ENCODE results near the gene CROCC2. TPM values are rescaled to one million over a fixed set of nuclear protein-coding genes. Genes with fewer than 3 reads are reported as not detected.
A peak's percentile ranks its signal among the peaks of the same experiment; 100 is the strongest.

The CROCC2 gene
- total RNA-seq, 4 donors from 2014 or later, result 0.27 to 0.83 TPM; not detected in 2

DNA sequence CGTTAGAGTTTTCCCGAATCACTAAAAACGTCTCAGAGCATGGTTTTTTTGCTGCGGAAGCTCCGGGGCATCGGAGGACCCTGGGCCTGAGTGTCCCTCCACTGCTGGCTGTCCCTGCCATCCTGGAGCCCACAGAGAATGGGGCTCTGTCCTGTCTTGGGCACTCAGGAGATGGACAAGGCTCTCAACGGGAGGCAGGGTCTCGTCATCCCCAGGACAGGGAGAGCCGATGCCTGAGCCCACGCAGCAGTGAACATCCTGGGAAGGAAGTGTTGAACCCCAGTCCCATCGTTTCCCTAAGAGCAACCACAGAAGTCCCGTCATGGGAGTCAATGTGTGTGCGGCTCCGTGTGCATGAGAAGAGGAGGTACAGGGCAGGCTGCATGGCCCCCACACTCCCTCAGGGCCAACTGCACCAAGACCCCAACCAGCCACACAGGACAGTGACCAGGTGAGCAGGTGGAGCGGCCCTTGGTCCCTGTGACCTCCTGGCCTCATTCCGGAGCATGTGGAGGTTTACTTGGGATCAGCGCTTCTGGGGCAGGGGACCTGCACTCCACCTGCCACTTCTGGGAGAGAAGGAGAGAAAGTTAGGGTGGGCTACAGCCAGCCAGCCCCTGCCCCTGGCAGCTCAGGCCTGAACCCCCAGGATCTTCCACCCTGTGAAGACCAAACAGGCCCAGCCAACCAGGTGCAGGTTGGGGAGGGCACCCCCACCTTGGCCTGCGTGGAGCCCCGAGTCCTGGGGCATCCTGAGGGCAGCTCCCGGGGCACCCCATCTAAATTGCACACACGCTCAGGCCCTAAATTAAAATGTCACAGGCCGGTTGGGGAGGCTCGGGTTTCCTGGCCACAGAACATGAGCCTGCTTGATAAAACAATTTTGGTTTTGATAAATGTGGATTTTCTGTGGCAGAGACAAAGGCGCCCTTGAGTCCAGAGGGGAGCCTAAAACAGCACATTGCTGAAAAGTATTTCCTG lies 89.2 kb downstream of the CROCC2 start:
- TF ChIP-seq POLR2A (IDR thresholded peaks at IDR 0.05), result no peak
- TF ChIP-seq, protein P1, sequence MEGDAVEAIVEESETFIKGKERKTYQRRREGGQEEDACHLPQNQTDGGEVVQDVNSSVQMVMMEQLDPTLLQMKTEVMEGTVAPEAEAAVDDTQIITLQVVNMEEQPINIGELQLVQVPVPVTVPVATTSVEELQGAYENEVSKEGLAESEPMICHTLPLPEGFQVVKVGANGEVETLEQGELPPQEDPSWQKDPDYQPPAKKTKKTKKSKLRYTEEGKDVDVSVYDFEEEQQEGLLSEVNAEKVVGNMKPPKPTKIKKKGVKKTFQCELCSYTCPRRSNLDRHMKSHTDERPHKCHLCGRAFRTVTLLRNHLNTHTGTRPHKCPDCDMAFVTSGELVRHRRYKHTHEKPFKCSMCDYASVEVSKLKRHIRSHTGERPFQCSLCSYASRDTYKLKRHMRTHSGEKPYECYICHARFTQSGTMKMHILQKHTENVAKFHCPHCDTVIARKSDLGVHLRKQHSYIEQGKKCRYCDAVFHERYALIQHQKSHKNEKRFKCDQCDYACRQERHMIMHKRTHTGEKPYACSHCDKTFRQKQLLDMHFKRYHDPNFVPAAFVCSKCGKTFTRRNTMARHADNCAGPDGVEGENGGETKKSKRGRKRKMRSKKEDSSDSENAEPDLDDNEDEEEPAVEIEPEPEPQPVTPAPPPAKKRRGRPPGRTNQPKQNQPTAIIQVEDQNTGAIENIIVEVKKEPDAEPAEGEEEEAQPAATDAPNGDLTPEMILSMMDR (IDR thresholded peaks at IDR 0.05), result no peak
- H3K4me3 ChIP-seq, result no peak overlapping the region
- no peak overlapping the region for H3K27ac ChIP-seq
- peak in 2 of 3 donors; percentile 38 to 44 for DNase-seq
- no peaks in the 10 kb centered on the region for H3K36me3 ChIP-seq
- H3K27me3 ChIP-seq, result no peaks in the 10 kb centered on the region
- H3K9me3 ChIP-seq, result no peaks in the 10 kb centered on the region
- peaks cover 0 to 38% (median 0%) of the 10 kb centered on the region in 4 donors for H3K4me1 ChIP-seq

DNA sequence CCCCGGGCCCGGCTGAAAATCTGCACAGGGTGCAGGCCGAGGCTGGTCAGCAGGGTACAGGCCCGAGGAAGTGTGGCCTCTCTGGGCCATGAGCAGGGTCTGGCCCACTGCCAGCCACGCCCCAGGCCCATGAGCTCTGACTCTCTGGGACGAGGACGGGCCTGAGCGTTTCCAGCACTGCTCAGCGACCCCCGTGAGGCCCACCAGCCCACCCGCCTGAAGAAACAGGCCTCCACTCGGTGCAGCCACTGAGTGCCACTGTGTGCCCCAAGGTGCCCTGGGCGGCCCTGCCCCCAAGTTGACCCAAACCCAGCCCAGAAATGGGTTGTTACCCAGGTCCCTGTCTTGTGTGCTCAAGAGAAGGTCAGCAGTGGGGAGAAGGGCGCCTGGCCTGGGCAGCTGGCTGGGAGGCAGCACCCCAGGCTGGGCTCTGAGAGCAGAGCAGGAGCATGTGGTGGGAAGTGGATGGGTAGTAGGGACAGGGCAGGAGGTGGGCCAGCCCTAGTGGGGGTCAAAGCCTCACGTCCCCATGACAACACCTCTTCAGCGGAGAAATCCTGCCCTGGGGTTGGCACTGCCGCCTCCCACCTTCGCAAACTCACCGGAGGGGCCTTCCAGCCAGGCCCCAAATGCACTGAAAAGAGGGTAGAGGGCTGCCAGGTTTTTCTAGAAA lies 90.2 kb downstream of the CROCC2 start:
- DNase-seq, result peak in 2 of 3 donors; percentile 35 to 43
- H3K4me1 ChIP-seq, result peaks cover 0 to 34% (median 0%) of the 10 kb centered on the region in 4 donors

DNA sequence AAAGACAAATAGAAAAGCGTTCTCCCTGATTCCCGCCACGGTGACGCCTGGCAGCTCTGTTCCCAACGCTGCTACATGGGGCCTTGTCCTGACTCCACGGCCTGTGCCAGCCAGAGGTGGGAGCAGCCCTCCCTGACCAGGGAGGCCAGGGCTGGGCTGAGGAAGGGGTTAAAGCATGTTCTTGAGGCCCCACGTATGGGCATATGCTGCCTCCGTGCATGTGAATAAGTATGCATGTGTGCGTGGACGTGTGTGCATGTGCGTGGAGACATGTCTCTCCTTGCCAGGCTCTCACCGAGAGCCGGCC lies 90.7 kb downstream of the CROCC2 start:
- H3K36me3 ChIP-seq, result no peaks in the 10 kb centered on the region
- TF ChIP-seq, protein P1 (IDR thresholded peaks at IDR 0.05), result no peak
- no peak for TF ChIP-seq POLR2A (IDR thresholded peaks at IDR 0.05)
- no peaks in the 10 kb centered on the region for H3K27me3 ChIP-seq
- no peaks in the 10 kb centered on the region for H3K9me3 ChIP-seq
- peaks cover 0 to 30% (median 0%) of the 10 kb centered on the region in 4 donors for H3K4me1 ChIP-seq
- no peak overlapping the region for H3K4me3 ChIP-seq
- peak; percentile 12 to 40 (median 36) for DNase-seq
- peak overlapping the region in 3 of 4 donors; percentile 40 to 84 (median 80) for H3K27ac ChIP-seq

More for the DNA sequence above, 90.2 kb downstream of the CROCC2 start:
- Histone ChIP-seq H3K36me3 (no peaks in the 10 kb centered on the region), H3K27ac (peak overlapping the region in 1 of 4 donors; percentile 84), H3K4me3 (no peak overlapping the region), H3K27me3 (no peaks in the 10 kb centered on the region), H3K9me3 (no peaks in the 10 kb centered on the region)
- no peak for TF ChIP-seq POLR2A (IDR thresholded peaks at IDR 0.05)
- TF ChIP-seq, protein P1 (IDR thresholded peaks at IDR 0.05), result no peak

DNA sequence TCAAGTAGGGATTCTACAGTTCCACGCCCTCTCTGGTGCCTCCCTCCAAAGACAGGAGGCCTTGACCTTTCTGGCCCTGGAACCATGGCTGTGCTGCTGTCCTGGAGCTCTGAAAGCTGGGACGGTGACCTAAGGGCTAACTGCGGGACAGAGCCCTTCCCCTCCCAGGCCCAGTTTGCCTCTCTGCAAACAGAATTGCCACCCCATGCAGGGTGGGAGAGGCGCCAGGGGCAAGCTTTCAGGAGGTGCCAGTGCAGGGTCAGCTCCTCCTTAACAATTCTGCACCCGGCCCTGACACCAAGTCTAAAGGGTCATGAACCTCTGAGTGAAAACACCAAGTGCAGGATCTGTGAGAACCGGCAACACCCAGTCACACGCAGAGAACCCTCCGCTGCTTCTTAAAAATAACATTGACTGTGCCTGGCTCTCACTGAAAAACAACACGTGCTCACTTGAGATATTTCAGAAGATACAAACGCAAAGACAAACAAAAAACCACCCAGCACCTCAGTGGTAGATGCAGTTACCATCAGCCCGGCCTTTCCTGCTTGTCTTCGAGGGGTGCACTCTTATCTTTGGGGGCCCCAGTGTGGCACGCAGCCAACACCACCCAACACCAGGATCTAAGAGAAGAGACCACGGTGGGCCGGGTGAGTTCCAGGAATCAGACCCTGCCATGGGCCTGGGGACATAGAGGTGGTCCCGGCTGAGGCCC lies 91.2 kb downstream of the CROCC2 start:
- Histone ChIP-seq H3K27ac (peak overlapping the region; percentile 39 to 84 (median 72)), H3K4me3 (peak overlapping the region in 2 of 4 donors; percentile 67), H3K36me3 (no peaks in the 10 kb centered on the region), H3K27me3 (no peaks in the 10 kb centered on the region), H3K9me3 (no peaks in the 10 kb centered on the region), H3K4me1 (peaks cover 0 to 27% (median 0%) of the 10 kb centered on the region in 4 donors)
- DNase-seq, result peak; percentile 13 to 47 (median 44)
- TF ChIP-seq, protein P1 (IDR thresholded peaks at IDR 0.05), result no peak
- TF ChIP-seq POLR2A (IDR thresholded peaks at IDR 0.05), result no peak

Measured in Peyer's patch (tissue), 4 donors.